ENCODE data around the gene PNPLA6. TPM values are rescaled to one million over a fixed set of nuclear protein-coding genes. Genes with fewer than 3 reads are reported as not detected.

PNPLA6 gene
- total and polyA plus RNA-seq, 2 of the 13 experiments (the other 11 are each of a cell fraction or from before 2014, with no cell fraction given) = 24.9 to 28.2 TPM

DNA sequence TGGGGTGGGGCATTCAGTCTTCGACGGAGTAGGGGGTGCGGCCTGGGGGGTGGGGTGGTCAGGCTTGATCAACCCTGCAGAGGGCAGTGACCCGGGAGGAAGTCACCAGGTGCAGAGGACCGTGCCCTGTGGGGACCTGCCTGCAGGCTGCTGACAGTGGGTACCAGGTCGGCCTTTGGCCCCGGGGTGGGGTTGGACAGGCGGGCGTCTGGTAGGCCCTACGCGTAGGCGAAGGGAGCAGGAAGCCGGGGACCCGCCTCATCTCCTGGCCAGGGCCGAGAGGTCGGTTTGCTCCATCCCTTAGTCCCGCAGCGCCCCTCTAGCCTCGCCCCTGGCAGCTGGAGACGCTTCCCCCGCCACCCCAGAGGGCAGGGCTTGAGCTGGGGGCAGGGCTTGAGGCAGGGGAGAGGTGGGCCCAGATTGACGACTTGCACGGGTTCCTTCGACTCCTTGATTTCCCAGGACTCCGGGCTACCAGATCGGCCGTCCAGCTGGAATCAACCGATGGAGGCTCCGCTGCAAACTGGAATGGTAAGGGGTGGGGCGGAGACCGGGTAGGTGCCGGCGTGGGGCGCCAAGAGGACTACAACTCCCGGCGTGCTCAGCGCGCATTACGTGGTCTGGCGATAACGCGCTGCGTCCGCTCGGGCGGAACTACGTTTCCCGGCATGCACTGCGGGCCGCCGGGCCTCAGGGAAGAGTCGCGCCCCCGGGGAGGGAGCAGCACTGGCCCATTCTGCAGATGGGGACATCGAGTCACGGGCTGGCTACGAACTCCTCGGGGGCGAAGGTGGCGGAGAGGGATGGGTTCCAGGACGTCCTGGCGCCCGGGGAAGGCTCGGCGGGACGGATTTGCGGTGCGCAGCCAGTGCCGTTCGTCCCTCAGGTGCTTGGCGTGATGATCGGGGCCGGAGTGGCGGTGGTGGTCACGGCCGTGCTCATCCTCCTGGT lies at the start of gene PNPLA6 (continued):
- TF ChIP-seq, protein P1, sequence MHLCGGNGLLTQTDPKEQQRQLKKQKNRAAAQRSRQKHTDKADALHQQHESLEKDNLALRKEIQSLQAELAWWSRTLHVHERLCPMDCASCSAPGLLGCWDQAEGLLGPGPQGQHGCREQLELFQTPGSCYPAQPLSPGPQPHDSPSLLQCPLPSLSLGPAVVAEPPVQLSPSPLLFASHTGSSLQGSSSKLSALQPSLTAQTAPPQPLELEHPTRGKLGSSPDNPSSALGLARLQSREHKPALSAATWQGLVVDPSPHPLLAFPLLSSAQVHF (CRISPR knock-in tag; IDR thresholded peaks at IDR 0.05) = no peak
- TF ChIP-seq ZNF556 (CRISPR knock-in tag; IDR thresholded peaks at IDR 0.05; ENCODE audit: borderline replicate concordance) = peak; percentile 62; the same call in 1 of the 2 replicates
- TF ChIP-seq, protein P2, sequence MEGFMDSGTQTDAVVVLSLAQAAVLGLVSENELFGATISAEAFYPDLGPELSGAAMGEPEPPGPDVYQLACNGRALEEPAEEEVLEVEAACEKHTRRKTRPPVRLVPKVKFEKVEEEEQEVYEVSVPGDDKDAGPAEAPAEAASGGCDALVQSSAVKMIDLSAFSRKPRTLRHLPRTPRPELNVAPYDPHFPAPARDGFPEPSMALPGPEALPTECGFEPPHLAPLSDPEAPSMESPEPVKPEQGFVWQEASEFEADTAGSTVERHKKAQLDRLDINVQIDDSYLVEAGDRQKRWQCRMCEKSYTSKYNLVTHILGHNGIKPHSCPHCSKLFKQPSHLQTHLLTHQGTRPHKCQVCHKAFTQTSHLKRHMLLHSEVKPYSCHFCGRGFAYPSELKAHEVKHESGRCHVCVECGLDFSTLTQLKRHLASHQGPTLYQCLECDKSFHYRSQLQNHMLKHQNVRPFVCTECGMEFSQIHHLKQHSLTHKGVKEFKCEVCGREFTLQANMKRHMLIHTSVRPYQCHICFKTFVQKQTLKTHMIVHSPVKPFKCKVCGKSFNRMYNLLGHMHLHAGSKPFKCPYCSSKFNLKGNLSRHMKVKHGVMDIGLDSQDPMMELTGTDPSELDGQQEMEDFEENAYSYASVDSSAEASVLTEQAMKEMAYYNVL (CRISPR knock-in tag; IDR thresholded peaks at IDR 0.05; ENCODE audit: borderline replicate concordance) = 0 out of 2 replicates have a peak, but pooled peaks have one; percentile 15
- TF ChIP-seq, protein P3, sequence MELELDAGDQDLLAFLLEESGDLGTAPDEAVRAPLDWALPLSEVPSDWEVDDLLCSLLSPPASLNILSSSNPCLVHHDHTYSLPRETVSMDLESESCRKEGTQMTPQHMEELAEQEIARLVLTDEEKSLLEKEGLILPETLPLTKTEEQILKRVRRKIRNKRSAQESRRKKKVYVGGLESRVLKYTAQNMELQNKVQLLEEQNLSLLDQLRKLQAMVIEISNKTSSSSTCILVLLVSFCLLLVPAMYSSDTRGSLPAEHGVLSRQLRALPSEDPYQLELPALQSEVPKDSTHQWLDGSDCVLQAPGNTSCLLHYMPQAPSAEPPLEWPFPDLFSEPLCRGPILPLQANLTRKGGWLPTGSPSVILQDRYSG (CRISPR knock-in tag; IDR thresholded peaks at IDR 0.05) = no peak
- TF ChIP-seq TCF12 (IDR thresholded peaks at IDR 0.05) = no peak
- 0 out of 2 replicates have a peak, but pooled peaks have one; percentile 10 for TF ChIP-seq TCF12 (CRISPR knock-in tag; IDR thresholded peaks at IDR 0.05)
- peak; percentile 74; the same call in 1 of the 2 replicates for TF ChIP-seq KLF12 (CRISPR knock-in tag; IDR thresholded peaks at IDR 0.05; ENCODE audit: borderline replicate concordance)
- peak; percentile 54; the same call in 1 of the 2 replicates for TF ChIP-seq TFDP1 (CRISPR knock-in tag; IDR thresholded peaks at IDR 0.05; ENCODE audit: borderline replicate concordance)
- no peak for TF ChIP-seq DDIT3 (CRISPR knock-in tag; IDR thresholded peaks at IDR 0.05)
- TF ChIP-seq, protein P4, sequence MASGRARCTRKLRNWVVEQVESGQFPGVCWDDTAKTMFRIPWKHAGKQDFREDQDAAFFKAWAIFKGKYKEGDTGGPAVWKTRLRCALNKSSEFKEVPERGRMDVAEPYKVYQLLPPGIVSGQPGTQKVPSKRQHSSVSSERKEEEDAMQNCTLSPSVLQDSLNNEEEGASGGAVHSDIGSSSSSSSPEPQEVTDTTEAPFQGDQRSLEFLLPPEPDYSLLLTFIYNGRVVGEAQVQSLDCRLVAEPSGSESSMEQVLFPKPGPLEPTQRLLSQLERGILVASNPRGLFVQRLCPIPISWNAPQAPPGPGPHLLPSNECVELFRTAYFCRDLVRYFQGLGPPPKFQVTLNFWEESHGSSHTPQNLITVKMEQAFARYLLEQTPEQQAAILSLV (CRISPR knock-in tag; IDR thresholded peaks at IDR 0.05; ENCODE audit: borderline replicate concordance) = peak; percentile 74; the same call in 1 of the 2 replicates
- no peak for TF ChIP-seq PLRG1 (conservative IDR thresholded peaks at IDR 0.05)
- TF ChIP-seq, protein P5, sequence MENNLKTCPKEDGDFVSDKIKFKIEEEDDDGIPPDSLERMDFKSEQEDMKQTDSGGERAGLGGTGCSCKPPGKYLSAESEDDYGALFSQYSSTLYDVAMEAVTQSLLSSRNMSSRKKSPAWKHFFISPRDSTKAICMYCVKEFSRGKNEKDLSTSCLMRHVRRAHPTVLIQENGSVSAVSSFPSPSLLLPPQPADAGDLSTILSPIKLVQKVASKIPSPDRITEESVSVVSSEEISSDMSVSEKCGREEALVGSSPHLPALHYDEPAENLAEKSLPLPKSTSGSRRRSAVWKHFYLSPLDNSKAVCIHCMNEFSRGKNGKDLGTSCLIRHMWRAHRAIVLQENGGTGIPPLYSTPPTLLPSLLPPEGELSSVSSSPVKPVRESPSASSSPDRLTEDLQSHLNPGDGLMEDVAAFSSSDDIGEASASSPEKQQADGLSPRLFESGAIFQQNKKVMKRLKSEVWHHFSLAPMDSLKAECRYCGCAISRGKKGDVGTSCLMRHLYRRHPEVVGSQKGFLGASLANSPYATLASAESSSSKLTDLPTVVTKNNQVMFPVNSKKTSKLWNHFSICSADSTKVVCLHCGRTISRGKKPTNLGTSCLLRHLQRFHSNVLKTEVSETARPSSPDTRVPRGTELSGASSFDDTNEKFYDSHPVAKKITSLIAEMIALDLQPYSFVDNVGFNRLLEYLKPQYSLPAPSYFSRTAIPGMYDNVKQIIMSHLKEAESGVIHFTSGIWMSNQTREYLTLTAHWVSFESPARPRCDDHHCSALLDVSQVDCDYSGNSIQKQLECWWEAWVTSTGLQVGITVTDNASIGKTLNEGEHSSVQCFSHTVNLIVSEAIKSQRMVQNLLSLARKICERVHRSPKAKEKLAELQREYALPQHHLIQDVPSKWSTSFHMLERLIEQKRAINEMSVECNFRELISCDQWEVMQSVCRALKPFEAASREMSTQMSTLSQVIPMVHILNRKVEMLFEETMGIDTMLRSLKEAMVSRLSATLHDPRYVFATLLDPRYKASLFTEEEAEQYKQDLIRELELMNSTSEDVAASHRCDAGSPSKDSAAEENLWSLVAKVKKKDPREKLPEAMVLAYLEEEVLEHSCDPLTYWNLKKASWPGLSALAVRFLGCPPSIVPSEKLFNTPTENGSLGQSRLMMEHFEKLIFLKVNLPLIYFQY (CRISPR knock-in tag; IDR thresholded peaks at IDR 0.05; ENCODE audit: borderline replicate concordance) = no peak
- TF ChIP-seq, protein P6, sequence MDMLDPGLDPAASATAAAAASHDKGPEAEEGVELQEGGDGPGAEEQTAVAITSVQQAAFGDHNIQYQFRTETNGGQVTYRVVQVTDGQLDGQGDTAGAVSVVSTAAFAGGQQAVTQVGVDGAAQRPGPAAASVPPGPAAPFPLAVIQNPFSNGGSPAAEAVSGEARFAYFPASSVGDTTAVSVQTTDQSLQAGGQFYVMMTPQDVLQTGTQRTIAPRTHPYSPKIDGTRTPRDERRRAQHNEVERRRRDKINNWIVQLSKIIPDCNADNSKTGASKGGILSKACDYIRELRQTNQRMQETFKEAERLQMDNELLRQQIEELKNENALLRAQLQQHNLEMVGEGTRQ (IDR thresholded peaks at IDR 0.05; ENCODE audit: low read depth, low read length) = no peak
- TF ChIP-seq, protein P6 (CRISPR knock-in tag; IDR thresholded peaks at IDR 0.05; ENCODE audit: borderline replicate concordance) = no peak

All from HepG2 (cell line).